Upper lobe of left lung (tissue), 6 donors: ENCODE measurements around the gene ZNF608. TPM values are rescaled to one million over a fixed set of nuclear protein-coding genes. Genes with fewer than 3 reads are reported as not detected.
A peak's percentile ranks its signal among the peaks of the same experiment; 100 is the strongest.

Experiments
- ATAC-seq, 2 donors: fragments of 200-7000 bp; cut with Tn5 transposase; one replicate each; pipeline ENCODE4 v1.9.1; 2022; ENCODE audit warnings: mild to moderate bottlenecking in 2 of 2, moderate library complexity in 2 of 2; ENCODE audit not compliant: low FRiP score in 2 of 2
- DNase-seq, 2 donors: peaks; one replicate each; pipeline ENCODE4 v3.0.0-alpha.2; 2019 to 2020
- H3K27ac ChIP-seq, 4 donors: fragments of 200-600 bp; sonication (generic); one replicate each; pipeline ENCODE4 v1.5.1; 2016 to 2019
- H3K27me3 ChIP-seq, 4 donors: fragments of 200-600 bp; sonication (generic); one replicate each; pipeline ENCODE4 v1.5.1; 2017 to 2019
- H3K36me3 ChIP-seq, 4 donors: fragments of 200-600 bp; sonication (generic); one replicate each; pipeline ENCODE4 v1.5.1; 2016 to 2019
- H3K4me1 ChIP-seq, 4 donors: fragments of 200-600 bp; sonication (generic); one replicate each; pipeline ENCODE4 v1.5.1; 2018 to 2019
- H3K4me3 ChIP-seq, 4 donors: fragments of 200-600 bp; sonication (generic); one replicate each; pipeline ENCODE4 v1.5.1; 2017 to 2019; ENCODE audit warnings: mild to moderate bottlenecking in 2 of 4, moderate library complexity in 1 of 4
- H3K9me3 ChIP-seq, 4 donors: fragments of 200-600 bp; sonication (generic); one replicate each; pipeline ENCODE4 v1.5.1; 2018 to 2019
- CTCF ChIP-seq, 6 experiments: fragments of 450-650 bp in 4 of 6; fragments of 200-600 bp in 2 of 6; sonication (generic) in 2 of 6; IDR thresholded peaks; one replicate each; pipeline ENCODE4 v1.5.1; 2016 to 2019; ENCODE audit warnings: antibody characterized with exemption in 6 of 6
- EP300 ChIP-seq, 4 donors: sonication (generic); formaldehyde crosslinking; IDR thresholded peaks; one replicate each; pipeline ENCODE4 v1.5.1; 2017; ENCODE audit warnings: antibody characterized with exemption in 4 of 4, control low read depth in 2 of 4
- POLR2A ChIP-seq, 4 donors: fragments of 450-650 bp; IDR thresholded peaks; one replicate each; pipeline ENCODE4 v1.5.1; 2016 to 2017; ENCODE audit warnings: antibody characterized with exemption in 4 of 4, mild to moderate bottlenecking in 2 of 4
- POLR2AphosphoS5 ChIP-seq, 2 donors: sonication (generic); formaldehyde crosslinking; IDR thresholded peaks; one replicate each; pipeline ENCODE4 v1.5.1; 2017; ENCODE audit warnings: antibody characterized with exemption in 2 of 2
- WGBS, 2 donors: methylation state at CpG; one replicate each; pipeline ENCODE4 v1.1.5; 2017 to 2018; 5-methylcytosine and 5-hydroxymethylcytosine counted together
- total RNA-seq, 6 donors: library from RNA; depleted of rRNA in 4 of 6; stranded (reverse); fragments of >200 nt in 4 of 6; gene quantifications; one replicate each; pipeline versions ENCODE4 v1.1.0 to v1.2.1, GENCODE V29; 2016 to 2021
- donor health status: DM: no; HTN: no; CAD: no; lungs with moderate emphysema.
- donor health status: DM: no; HTN: yes; CAD: no; lungs with severe emphysema.

Gene ZNF608
- 10 to 100 TPM; 21.8 to 54.9 (median 41.7) TPM for total RNA-seq

GRCh38 chr5:124745928-124746915, at the start of gene ZNF608:
TSS of gene ZNF608 (minus strand) at chr5:124746639. CDS start at chr5:124744989, 1,650 bp downstream.
- H3K27me3 ChIP-seq = no peaks in the 10 kb centered on the region
- peak within 1 kb of the TSS; percentile 54 to 66 (median 60) for H3K4me3 ChIP-seq
- H3K27ac ChIP-seq = peak within 1 kb of the TSS; percentile 81 to 96 (median 91)
- H3K4me1 ChIP-seq = peaks cover 7 to 23% (median 19%) of the 10 kb centered on the region in 4 donors
- ATAC-seq (peak in 1 of 2 donors; percentile 35), DNase-seq (peak in 1 of 2 donors; percentile 54)
- no peaks in the 10 kb centered on the region for H3K9me3 ChIP-seq
- TF ChIP-seq EP300 (IDR thresholded peaks at IDR 0.05) (no peak), POLR2A (IDR thresholded peaks at IDR 0.05) (no peak), POLR2AphosphoS5 (IDR thresholded peaks at IDR 0.05) (peak in 1 of 2 donors; percentile 44), CTCF (IDR thresholded peaks at IDR 0.05) (peak in 1 of 6 experiments; percentile 18)
- H3K36me3 ChIP-seq = no peaks in the 10 kb centered on the region
- WGBS, 2 donors = 2 to 3% methylated on average over 18 of the region's 18 CpGs

GRCh38 chr5:124795829-124796228, 49.4 kb upstream of the ZNF608 start:
- no peaks in the 10 kb centered on the region for H3K9me3 ChIP-seq
- no peaks in the 10 kb centered on the region for H3K4me1 ChIP-seq
- TF ChIP-seq CTCF (IDR thresholded peaks at IDR 0.05) (no peak), EP300 (IDR thresholded peaks at IDR 0.05) (no peak), POLR2AphosphoS5 (IDR thresholded peaks at IDR 0.05) (no peak), POLR2A (IDR thresholded peaks at IDR 0.05) (no peak)
- H3K36me3 ChIP-seq = no peaks in the 10 kb centered on the region
- H3K27me3 ChIP-seq = no peaks in the 10 kb centered on the region
- DNase-seq (no peak), ATAC-seq (no peak)
- no peak overlapping the region for H3K27ac ChIP-seq
- H3K4me3 ChIP-seq = no peak overlapping the region
- WGBS, 2 donors = 83 to 88% methylated on average over 4 of the region's 4 CpGs

GRCh38 chr5:124790895-124791732, 44.7 kb upstream of the ZNF608 start:
- H3K36me3 ChIP-seq = no peaks in the 10 kb centered on the region
- TF ChIP-seq POLR2A (IDR thresholded peaks at IDR 0.05) (no peak), POLR2AphosphoS5 (IDR thresholded peaks at IDR 0.05) (no peak), CTCF (IDR thresholded peaks at IDR 0.05) (no peak)
- DNase-seq = no peak
- ATAC-seq = no peak
- no peaks in the 10 kb centered on the region for H3K9me3 ChIP-seq
- no peaks in the 10 kb centered on the region for H3K27me3 ChIP-seq
- no peak overlapping the region for H3K27ac ChIP-seq
- WGBS, 2 donors = 52 to 54% methylated on average over 7 of the region's 7 CpGs
- no peaks in the 10 kb centered on the region for H3K4me1 ChIP-seq
- H3K4me3 ChIP-seq = no peak overlapping the region

- no peak overlapping the region for H3K4me3 ChIP-seq
- H3K4me1 ChIP-seq = no peaks in the 10 kb centered on the region
- H3K27me3 ChIP-seq = no peaks in the 10 kb centered on the region
- WGBS, 2 donors = 85 to 90% methylated on average over 3 of the region's 3 CpGs
- no peak overlapping the region for H3K27ac ChIP-seq
- no peak for DNase-seq
- ATAC-seq = peak in 1 of 2 donors; percentile 77
- no peak for TF ChIP-seq EP300 (IDR thresholded peaks at IDR 0.05)
- H3K9me3 ChIP-seq = no peaks in the 10 kb centered on the region
- no peaks in the 10 kb centered on the region for H3K36me3 ChIP-seq
These were observed 44.0 kb upstream of the ZNF608 start for GRCh38 chr5:124790301-124790894.
